ENCODE measurements around the gene AKAP8. TPM values are rescaled to one million over a fixed set of nuclear protein-coding genes. Genes with fewer than 3 reads are reported as not detected.

Gene AKAP8
- total RNA-seq, 1 experiment from 2014 or later, result 50.8 TPM

GRCh38 chr19:15403151-15403531 lies 23.6 kb upstream of the AKAP8 start:
- Histone ChIP-seq H3K27me3 (ENCODE audit: control insufficient read depth, insufficient read depth, low read length) (no peaks in the 10 kb centered on the region), H3K36me3 (ENCODE audit: control insufficient read depth, insufficient read depth, low read length) (peaks cover 5% of the 10 kb centered on the region; the same call in 1 of the 2 replicates), H3K4me1 (ENCODE audit: control insufficient read depth, insufficient read depth, low read length) (no peaks in the 10 kb centered on the region), H3K4me3 (ENCODE audit: low read depth in 2 of 2, low read length in 2 of 2) (no peak overlapping the region), H3K9me3 (ENCODE audit: control insufficient read depth, insufficient read depth, low read depth, low read length) (no peaks in the 10 kb centered on the region), H3K27ac (ENCODE audit: low read length) (no peak overlapping the region)
- intact Hi-C loops (cut with micrococcal nuclease; ENCODE audit: unreplicated experiment) (no loop called here), in situ Hi-C loops (cut with HindIII; ENCODE audit: low pct_unique_long_range_greater_than_20kb, low sequenced_read_pairs) (no loop called here)
- no peak for DNase-seq (ENCODE audit: low read depth, low spot score)
- CTCF ChIA-PET, result no interaction called here
- BruUV-seq (replicated peaks), result no TSS peak
- POLR2A ChIA-PET, result no interaction called here
- TF ChIP-seq POLR2AphosphoS5 (IDR thresholded peaks at IDR 0.05; ENCODE audit: low read depth, low read length) (no peak), REST (IDR thresholded peaks at IDR 0.05; ENCODE audit: insufficient read depth in 1 of 2, low read depth in 2 of 2, low read length in 1 of 2) (no peak), TCF7L2 (IDR thresholded peaks at IDR 0.05; ENCODE audit: low read depth, low read length) (no peak), SIN3A (IDR thresholded peaks at IDR 0.05; ENCODE audit: borderline replicate concordance, insufficient read depth, low read depth, low read length) (no peak)
- TF ChIP-seq, protein P1, sequence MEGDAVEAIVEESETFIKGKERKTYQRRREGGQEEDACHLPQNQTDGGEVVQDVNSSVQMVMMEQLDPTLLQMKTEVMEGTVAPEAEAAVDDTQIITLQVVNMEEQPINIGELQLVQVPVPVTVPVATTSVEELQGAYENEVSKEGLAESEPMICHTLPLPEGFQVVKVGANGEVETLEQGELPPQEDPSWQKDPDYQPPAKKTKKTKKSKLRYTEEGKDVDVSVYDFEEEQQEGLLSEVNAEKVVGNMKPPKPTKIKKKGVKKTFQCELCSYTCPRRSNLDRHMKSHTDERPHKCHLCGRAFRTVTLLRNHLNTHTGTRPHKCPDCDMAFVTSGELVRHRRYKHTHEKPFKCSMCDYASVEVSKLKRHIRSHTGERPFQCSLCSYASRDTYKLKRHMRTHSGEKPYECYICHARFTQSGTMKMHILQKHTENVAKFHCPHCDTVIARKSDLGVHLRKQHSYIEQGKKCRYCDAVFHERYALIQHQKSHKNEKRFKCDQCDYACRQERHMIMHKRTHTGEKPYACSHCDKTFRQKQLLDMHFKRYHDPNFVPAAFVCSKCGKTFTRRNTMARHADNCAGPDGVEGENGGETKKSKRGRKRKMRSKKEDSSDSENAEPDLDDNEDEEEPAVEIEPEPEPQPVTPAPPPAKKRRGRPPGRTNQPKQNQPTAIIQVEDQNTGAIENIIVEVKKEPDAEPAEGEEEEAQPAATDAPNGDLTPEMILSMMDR (IDR thresholded peaks at IDR 0.05), result no peak
- ATAC-seq, result no peak

GRCh38 chr19:15402411-15403150 lies 23.0 kb upstream of the AKAP8 start:
- no peaks in the 10 kb centered on the region for H3K9me3 ChIP-seq (ENCODE audit: control insufficient read depth, insufficient read depth, low read depth, low read length)
- in situ Hi-C loops (cut with HindIII; ENCODE audit: low pct_unique_long_range_greater_than_20kb, low sequenced_read_pairs), result no loop called here
- H3K4me1 ChIP-seq (ENCODE audit: control insufficient read depth, insufficient read depth, low read length), result no peaks in the 10 kb centered on the region
- DNase-seq (ENCODE audit: low read depth, low spot score) (no peak), ATAC-seq (no peak)
- TF ChIP-seq TCF7L2 (IDR thresholded peaks at IDR 0.05; ENCODE audit: low read depth, low read length), result no peak
- TF ChIP-seq, protein P1 (IDR thresholded peaks at IDR 0.05), result no peak
- TF ChIP-seq REST (IDR thresholded peaks at IDR 0.05; ENCODE audit: insufficient read depth in 1 of 2, low read depth in 2 of 2, low read length in 1 of 2), result no peak
- no peak for TF ChIP-seq POLR2AphosphoS5 (IDR thresholded peaks at IDR 0.05; ENCODE audit: low read depth, low read length)
- no peak for TF ChIP-seq SIN3A (IDR thresholded peaks at IDR 0.05; ENCODE audit: borderline replicate concordance, insufficient read depth, low read depth, low read length)
- intact Hi-C loops (cut with micrococcal nuclease; ENCODE audit: unreplicated experiment), result no loop called here
- ChIA-PET POLR2A (no interaction called here), CTCF (no interaction called here)
- H3K36me3 ChIP-seq (ENCODE audit: control insufficient read depth, insufficient read depth, low read length), result peaks cover 5% of the 10 kb centered on the region; the same call in 1 of the 2 replicates
- H3K27me3 ChIP-seq (ENCODE audit: control insufficient read depth, insufficient read depth, low read length), result no peaks in the 10 kb centered on the region
- H3K4me3 ChIP-seq (ENCODE audit: low read depth in 2 of 2, low read length in 2 of 2), result no peak overlapping the region
- H3K27ac ChIP-seq (ENCODE audit: low read length), result no peak overlapping the region
- BruUV-seq (replicated peaks), result no TSS peak
